NCI-H2227 (cell line): Measurements from ENCODE around the gene NHLRC1.

ENCODE experiments used
- DNase-seq: peaks from one replicate; lab custom pipeline; 2025; ENCODE audit not compliant: unreplicated experiment; lab: John Stamatoyannopoulos, UW

Gene NHLRC1

DNA sequence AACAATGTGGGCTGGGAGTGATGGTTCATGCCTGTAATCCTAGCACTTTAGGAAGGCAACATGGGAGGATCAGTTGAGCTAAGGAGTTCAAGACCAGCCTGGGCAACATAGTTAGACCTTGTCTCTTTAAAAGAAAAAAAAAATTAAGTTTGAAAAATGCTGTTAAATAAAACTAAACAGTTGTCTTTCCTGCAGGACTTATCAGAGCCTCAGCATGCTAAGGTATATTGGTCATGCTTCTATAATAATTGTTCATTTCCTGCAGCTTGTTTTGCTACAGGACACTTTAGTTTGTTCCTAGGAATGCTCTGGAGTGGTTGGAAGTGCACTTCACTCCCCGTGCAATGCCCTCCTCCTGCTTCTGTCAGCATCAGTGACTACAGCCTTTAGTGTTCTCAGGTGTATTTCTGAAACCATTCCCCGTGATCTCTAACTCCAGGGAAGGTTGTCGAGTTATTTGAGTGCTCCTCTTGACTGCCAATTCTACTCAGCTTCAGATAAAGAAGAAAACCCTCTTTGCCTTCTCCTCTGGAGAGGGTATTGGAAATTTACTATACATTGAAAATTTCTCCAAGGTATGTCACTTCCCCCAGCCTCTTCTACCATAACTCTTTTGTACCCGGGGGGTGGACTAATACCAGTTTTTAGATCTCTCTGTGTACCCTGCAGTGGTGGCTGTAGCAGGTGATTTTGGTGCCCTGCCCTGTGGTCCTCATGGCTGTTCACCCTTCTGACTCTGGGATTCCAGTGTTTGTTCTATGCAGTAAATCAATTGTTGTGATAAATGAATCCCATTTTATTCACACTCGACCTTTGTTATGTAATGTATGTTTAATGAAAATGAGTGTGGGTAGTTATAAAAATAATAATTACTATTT lies 33.8 kb downstream of the NHLRC1 start:
- no peak for DNase-seq

DNA sequence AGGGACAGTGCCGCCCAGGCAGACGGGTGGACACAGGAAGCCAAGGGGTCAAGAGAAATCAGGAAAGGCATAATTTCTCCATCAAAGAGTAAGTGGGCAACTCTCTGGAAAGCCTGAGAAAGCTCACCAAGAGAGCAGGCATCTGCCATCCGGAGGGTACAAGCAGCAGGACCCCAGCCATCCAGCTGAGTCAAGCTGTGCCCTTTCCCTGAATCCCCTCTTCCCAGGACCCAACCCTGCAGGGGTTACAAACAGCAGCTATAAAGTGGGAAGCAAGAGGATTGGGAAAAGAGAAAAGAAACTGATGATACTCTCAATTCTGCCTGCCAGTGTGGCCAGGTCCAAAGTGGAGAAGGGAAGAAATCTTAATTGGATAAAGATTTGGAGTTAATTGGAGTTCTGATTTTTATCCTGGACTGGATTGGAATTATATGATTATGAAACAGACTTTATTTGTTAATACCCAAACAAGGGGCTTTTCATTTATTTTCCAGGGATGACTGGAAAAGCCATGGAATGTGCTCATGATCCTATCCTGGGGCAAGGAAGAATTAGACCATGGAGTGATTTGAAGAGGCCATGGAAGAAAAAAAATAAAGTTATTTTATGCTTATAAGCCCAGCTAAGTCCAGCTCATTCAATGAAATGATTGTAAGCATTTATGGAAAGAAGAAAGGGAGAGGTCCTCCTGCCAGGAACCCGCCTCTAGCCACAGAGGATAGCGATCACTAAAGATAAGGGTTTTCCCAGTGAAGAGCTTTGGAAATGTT lies 34.9 kb downstream of the NHLRC1 start:
- DNase-seq, result no peak

DNA sequence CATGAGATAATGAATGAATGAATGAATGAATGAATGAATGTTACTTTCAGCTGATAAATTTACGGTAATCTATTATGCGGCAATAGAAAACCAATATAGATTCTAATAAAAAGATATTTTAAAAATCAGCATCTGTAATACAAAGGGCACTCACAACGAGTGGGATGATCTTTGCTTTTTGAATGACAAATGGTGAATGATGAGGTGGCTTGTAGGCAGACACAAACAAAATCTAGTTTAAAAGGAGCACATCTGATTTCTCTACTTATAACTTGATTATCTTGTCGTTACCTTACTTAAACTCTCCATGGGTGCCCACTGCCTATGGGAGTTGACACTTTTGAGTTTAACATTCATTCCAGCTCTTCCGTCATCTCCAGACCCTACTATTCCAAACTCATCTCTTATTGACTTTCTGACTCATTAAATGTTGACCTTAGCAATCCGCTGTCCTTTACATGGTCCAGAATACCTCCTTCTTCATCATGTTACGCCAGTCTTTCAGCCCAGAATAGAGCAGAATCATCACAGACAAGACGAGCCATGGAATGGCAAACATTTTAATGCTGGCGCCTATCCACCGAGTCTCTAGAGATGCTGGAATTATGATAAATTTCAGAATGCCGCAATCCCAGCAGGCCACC lies 41.3 kb downstream of the NHLRC1 start:
- no peak for DNase-seq

DNA sequence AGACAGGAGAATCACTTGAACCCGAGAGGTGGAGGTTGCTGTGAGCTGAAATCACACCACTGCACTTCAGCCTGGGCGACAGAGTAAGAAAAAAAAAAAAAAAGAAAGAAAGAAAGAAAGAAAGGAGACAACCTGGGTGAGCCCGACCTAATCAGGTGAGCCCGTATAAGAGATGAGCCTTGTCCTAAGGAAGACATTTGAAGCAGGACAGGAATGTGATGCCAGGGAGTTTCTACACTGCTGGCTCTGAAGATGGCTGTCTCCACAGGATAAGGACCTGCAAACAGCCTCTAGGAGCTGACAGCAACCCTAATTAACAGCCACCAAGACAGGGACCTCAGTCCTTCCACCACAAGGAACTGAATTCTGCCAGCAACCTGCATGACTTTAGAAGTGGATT lies 41.9 kb downstream of the NHLRC1 start:
- no peak for DNase-seq

DNA sequence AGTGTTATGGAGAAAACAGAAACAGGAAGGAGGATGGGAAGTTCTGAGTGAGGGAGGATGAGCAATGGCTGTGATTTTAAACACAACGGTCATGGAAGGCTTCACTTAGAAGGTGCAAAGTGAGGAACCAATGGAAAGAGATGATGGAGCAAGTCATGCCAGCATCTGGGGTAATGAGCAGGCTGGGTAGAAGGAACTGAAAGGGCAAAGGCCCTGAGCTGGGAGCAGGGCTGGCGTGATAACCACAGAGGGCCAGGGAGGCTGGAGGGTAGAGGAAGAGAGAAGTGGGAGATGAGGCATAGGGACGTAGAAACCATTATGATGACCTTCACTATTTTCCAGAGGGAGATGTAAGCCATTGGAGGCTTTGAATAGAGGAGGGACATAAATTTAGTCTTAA lies 43.6 kb downstream of the NHLRC1 start:
- no peak for DNase-seq

DNA sequence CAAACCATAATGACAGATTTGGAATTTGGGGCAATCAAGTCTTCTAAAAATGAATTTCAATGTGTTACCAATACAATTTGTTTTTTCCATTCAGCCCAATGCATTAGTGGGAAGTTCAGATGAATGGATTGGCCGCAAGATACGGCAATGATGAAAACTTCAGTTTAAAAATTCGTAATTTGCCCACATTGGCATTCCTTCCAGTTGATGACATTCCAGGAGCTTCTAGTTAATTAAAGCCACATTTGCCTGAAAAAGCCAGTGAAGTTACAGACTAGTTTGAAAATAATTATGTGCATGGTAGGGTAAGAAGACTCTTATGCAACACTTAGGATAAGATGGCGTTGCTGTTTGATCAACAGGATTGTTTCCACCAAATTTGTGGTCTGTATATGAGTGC lies 46.2 kb downstream of the NHLRC1 start:
- no peak for DNase-seq

DNA sequence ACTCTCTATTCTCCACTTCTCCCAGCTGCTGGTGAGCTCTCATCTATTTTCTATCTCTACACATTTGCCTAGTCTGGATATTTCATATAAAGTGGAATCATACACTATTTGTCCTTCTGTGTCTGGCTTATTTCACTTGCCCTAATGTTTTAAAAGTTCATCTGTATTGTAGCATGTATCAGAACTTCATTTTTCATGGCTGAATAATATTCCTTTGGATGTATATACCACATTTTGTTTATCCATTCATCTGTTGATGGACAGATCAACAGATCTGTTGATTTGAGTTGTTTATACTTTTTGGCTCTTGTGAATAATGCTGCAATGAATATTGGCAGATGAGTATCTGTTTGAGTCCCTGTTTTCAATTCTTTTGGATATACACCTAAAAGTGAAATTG lies 49.6 kb downstream of the NHLRC1 start:
- DNase-seq, result no peak

DNA sequence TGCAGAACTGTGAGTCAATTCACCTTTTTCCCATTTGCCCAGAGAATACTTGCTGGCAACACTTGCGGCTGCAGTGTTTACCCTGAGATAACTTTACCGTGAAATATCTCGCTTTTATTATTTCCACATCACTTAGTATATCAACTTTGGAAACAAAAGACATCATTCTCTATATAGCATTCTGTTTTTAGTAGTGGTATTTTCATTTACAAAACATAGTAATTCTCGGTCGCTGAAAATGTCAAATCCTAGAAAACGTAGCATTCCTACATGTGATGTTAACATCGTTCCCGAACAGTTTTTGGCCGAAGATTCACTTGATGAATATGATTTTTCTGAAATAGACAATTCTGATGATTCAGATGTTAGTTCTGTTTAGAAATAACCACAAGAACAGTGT lies 52.0 kb downstream of the NHLRC1 start:
- no peak for DNase-seq
